ENCODE measurements around the gene MAPK12.

Gene MAPK12

GRCh38 chr22:50236731-50237409 is 24.6 kb downstream of the MAPK12 start:
- peak; percentile 44 for DNase-seq (ENCODE audit: low read depth, low spot score)

DNA sequence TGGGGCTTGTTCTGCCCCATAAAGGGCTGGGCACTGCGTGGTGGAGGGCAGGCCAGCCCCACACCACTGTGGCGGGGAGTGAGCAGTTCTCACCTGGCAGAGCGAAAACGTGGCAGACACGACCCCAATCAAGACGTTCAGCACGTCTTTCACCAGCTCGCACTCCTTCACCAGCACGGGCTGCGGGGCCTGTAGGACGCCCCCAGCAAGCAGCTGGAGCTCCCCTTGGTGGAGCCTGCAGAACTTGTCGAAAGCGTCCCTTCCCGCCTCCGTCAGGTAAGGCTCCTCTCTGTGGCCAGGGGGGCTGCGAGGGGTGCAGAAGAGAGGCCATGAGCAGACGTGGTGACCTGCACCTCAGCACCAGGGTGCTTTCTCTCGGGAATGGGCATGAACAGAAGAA is 28.3 kb downstream of the MAPK12 start:
- DNase-seq (ENCODE audit: low read depth, low spot score) = no peak

GRCh38 chr22:50232481-50233151 is 28.9 kb downstream of the MAPK12 start:
- DNase-seq (ENCODE audit: low read depth, low spot score) = no peak

GRCh38 chr22:50229370-50229769 is 32.1 kb downstream of the MAPK12 start:
- DNase-seq (ENCODE audit: low read depth, low spot score) = no peak

DNA sequence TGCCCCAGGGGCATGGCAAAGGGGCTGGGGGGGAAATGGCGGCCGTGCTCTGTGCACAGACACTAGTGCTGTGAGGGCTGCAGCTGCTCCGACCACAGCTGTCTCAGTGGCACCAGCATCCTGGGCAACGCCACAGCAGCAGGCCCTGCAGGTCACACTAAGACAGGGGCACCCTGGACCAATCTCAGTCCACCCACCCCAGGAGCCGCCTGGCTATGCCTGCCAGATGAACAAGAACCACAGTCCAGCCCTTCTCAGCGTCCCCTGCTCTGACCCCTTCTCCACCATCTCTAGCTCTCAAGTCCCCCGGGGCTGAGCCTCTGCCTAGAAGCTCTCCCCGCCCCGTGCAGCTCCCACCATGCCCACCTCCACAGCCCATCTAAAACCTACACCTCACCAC is 33.1 kb downstream of the MAPK12 start:
- no peak for DNase-seq (ENCODE audit: low read depth, low spot score)

DNA sequence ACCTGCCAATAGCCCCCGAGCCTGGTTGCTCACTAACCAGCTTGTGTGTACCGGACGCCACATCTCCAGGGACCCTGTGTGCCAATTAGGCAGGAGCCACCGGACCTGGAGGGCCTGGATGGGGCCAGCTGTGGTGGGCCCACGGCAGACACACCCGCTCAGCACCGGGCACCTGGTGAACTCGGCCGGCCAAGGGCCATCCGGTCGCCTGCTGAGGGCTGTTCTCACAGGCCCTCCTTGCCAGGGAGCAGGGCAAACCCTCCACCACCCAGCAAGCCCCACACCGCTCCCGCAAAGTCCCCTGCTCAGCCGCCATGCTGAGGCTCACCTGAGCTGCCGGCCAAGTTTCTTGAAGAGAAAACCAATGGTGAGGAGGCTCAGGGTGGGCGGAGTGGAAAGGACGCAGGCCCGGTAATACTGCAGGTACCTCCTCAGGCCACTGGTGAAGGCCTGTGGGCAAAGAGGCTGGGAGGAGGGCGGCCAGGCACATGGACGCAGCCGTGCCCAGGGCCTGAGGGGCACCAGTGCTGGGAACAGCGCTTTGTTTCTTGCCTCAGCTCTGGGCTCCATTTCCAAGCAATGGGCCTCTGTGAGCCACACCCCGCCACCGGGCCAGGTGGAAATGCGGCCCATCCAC is 33.8 kb downstream of the MAPK12 start:
- DNase-seq (ENCODE audit: low read depth, low spot score) = no peak

DNA sequence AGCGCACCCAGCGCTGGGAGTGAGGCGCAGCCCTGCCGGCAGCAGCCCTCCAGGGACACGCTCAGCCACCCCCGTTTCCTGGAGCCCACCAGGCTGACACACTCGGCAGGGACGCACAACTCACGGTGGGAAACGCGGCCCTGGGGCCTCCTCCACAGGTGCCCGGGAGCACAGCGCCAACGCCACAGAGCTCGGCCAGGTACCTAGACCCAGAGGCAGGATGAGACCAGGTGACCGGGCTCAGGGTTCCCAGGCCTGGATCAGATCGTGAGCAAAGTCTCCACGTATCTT is 34.7 kb downstream of the MAPK12 start:
- DNase-seq (ENCODE audit: low read depth, low spot score) = no peak

DNA sequence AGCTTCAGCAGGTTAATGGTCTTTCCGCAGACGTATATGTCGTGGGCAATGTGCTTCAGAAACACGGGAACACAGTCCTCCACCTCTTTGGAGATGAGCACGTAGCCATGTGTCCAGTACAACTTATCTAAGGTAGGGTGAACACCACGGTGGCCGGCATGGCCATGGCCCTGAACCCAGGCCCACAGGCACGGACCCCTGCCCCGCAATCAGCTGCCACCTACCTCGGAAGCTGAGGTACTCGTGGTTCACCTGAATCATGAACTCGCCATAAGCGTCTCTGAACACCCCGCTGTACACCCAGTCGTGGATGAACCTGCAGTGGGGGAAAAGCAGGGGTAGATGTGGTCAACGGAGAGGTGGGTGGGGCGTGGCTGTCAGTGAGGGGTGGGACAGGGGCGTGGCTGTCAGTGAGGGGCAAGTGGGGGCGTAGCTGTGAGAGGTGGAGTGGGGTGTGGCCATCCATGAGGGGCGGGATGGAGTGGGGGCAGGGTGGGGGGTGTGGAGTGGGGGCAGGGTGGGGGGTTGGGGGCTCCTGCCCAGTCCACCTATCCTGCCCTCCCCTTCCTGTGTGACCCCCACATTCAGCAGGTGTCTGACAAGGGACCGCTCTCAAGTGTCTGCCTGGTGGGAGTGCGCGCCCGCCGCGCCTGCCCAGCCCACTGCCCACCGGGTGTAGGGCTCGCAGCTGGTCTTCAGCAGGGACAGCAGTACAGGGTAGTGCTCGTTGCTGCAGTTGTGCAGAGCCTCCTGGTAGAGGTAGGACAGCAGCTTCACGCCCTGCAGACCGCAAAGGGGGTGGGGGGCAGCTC is 35.2 kb downstream of the MAPK12 start:
- no peak for DNase-seq (ENCODE audit: low read depth, low spot score)

- DNase-seq (ENCODE audit: low read depth, low spot score) = no peak
Measured at GRCh38 chr22:50225200-50225969, 36.1 kb downstream of the MAPK12 start.

DNA sequence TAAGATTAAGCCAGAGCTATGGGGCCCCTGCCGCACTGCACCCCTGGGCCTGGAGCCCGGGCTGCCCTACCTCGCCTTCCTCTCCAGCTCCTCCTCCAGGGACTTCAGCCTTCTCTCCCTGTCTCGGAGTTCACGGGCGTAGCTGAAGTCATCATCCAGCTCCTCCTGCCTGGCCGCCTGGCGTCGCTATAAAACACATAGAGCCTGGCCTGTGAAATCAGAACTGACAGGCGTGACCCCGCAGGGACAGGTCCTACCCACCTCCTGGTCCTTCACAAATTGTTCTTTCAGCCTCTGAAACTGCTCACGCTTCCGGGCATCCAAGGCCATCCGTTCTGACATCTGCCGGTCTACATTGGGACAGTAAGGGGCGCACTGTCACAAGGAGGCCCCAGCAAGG is 37.4 kb downstream of the MAPK12 start:
- DNase-seq (ENCODE audit: low read depth, low spot score) = no peak

DNA sequence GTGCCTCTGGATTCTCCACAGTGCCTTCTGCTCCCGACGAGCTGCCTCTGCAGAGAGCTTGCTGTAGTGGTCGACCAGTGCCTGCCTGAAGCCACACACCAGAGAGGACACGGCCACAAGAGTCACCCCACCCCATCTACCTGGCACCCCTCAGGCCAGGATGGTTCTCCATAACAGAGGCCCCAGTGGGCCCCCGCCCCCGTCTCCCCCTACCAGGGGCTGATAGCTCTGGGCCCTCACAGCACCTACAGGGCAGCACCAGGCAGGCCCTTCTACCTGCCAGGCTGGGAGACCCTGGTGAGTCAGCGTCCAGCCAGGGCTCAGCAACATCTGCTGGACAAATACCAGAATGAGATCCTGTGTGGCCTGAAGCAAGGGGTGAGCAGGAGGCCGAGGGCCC is 39.0 kb downstream of the MAPK12 start:
- DNase-seq (ENCODE audit: low read depth, low spot score) = no peak

GRCh38 chr22:50221410-50222300 is 39.8 kb downstream of the MAPK12 start:
- no peak for DNase-seq (ENCODE audit: low read depth, low spot score)

DNA sequence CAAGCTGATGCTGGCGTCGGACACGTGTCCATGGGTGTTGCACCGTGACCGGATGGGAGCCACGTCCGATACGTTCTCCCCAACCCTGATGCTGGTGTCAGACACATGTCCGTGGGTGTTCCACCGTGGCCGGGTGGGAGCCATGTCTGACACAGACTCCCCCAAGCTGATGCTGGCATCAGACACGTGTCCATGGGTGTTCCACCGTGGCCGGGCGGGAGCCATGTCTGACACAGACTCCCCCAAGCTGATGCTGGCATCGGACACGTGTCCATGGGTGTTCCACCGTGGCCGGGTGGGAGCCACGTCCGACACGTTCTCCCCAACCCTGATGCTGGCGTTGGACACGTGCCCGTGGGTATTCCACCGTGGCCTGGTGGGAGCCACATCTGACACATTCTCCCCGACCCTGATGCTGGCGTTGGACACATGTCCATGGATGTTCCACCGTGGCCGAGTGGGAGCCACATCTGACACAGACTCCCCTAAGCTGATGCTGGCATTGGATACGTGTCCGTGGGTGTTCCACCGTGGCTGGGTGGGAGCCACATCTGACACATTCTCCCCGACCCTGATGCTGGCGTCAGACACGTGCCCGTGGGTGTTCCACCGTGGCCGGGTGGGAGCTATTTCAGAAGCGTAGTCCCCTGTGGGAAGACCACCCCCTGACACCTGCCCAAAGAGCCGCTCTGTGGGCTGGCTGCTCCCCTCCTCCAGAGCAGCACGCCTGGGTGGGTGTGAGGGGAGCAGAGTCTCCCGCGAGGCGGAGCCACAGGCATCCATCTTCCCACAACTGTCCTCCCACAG is 40.7 kb downstream of the MAPK12 start:
- no peak for DNase-seq (ENCODE audit: low read depth, low spot score)

GRCh38 chr22:50219800-50220602 is 41.5 kb downstream of the MAPK12 start:
- DNase-seq (ENCODE audit: low read depth, low spot score) = no peak

DNA sequence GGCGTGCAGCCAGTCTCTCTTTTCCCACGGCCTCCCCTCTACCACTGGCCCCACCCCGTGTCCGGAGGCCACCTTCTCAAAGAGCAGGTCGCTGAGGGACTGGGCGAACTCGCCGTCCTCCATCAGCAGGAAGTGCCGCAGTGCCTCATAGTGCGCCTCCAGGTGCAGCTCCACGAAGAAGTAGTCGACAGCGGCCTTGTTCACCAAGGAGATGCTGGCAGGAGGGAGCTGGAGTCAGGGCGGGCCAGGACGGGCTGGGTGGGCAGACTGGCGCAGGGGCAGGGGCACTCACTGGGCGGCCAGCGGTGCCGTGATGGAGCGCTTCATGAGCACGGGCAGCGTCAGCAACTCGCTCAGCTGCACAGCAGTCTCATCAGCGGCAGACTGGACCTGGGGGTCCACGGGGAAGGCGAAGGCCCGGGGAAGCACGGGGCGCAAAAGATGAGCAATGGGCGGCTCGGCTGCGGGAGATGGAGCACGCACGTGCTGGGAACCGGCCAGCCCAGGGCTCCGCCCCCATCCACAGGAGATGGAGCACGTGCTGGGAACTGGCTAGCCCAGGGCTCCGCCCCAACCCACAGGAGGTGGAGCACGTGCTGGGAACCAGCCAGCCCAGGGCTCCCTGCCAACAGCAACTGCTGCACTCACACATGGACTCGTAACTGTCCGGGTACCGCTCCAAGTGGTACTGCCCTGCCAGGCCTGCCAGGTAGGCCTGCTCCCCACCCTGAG is 42.3 kb downstream of the MAPK12 start:
- peak; percentile 69 for DNase-seq (ENCODE audit: low read depth, low spot score)

DNA sequence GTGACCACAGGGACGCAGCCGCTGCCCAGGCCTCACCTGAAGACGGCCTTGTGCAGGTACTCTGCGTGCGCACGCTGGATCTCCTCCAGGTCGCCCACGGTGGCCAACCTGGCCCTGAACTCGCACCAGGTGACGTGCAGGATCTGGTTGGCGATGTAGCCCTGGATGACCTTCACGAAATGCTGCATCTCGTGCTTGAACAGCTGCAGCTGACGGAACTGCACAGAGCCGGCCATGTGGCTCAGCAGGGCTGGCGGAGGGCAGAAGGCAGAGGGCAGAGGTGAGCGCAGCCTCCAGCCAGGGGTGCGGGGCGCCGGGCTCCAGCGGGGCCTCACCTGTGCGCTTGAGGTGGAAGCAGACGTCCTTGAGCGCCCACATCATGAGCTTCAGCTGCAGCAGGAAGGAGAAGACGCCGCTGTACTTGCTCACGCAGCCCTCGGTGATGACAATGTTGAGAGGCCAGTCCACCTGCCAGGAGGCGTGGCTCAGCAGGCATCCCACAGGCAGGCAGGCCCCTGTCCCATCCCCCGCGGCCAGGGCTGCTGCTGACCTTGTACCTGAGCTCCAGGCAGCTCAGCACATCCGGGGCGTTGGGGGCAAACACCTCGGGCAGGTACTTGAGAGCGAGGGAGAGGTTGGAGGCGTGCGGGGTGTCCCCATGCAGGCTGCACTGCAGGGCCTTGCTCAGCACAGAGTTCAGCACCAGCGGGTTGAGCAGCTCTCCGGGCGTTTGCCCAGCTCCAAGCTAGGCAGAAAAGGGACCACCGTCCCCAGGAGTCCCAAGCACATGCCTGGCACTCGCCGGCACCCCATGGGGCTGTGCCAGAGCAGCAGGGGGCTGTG is 43.1 kb downstream of the MAPK12 start:
- DNase-seq (ENCODE audit: low read depth, low spot score) = no peak

DNA sequence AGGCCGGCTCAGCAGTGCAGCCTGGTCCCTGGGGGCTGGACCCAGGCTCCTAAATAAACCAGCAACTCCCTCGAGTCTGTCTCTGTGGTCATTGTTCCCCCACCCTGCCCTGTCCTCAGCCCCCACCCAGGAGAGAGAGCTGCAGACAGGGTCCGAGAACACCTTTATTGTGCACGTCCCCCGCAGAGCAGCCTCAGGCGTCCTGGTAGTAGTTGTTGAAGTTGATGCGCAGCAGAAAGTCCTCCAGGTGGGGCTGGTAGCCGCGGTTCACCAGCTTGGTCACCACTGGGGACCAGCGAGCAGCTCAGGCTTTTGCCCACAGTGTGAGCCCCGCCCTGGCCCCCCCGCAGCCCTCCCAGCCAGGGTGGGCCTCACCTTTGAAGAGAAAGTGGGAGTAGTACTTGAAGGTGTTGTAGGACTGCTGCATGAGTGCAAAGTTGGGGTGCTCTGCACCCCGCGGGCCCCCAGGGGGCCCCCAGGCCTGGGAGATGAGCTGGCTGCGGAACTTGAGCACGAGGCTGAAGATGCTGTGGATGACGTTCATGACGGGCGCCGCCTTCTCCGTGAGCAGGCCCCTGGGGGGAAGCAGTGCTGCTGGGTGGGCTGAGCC is 43.8 kb downstream of the MAPK12 start:
- no peak for DNase-seq (ENCODE audit: low read depth, low spot score)
